NB4 (cell line): ENCODE data around the gene CLEC4G.
A peak's percentile ranks its signal among the peaks of the same experiment; 100 is the strongest.

Experiments used
- DNase-seq: peaks from one replicate; pipeline ENCODE4 v3.0.0; 2010; ENCODE audit warnings: low read depth
- H3K4me3 ChIP-seq: one replicate; pipeline ENCODE4 v1.5.1; 2011; ENCODE audit warnings: mild to moderate bottlenecking, low read depth, low read length, moderate library complexity
- CTCF ChIP-seq: IDR thresholded peaks from one replicate; pipeline ENCODE4 v1.5.1; 2012; ENCODE audit warnings: low read depth, low read length
- MAX ChIP-seq: IDR thresholded peaks from 2 replicates; pipeline ENCODE4 v1.6.1; 2011; ENCODE audit warnings: low read depth, low read length
- MYC ChIP-seq: IDR thresholded peaks from 2 replicates; pipeline ENCODE4 v1.6.1; 2011; ENCODE audit warnings: low read depth, low read length
- POLR2A ChIP-seq: IDR thresholded peaks from 2 replicates; pipeline ENCODE4 v1.6.1; 2011; ENCODE audit warnings: mild to moderate bottlenecking; ENCODE audit not compliant: insufficient read length; ENCODE audit errors: extremely low read depth

The CLEC4G gene

DNA sequence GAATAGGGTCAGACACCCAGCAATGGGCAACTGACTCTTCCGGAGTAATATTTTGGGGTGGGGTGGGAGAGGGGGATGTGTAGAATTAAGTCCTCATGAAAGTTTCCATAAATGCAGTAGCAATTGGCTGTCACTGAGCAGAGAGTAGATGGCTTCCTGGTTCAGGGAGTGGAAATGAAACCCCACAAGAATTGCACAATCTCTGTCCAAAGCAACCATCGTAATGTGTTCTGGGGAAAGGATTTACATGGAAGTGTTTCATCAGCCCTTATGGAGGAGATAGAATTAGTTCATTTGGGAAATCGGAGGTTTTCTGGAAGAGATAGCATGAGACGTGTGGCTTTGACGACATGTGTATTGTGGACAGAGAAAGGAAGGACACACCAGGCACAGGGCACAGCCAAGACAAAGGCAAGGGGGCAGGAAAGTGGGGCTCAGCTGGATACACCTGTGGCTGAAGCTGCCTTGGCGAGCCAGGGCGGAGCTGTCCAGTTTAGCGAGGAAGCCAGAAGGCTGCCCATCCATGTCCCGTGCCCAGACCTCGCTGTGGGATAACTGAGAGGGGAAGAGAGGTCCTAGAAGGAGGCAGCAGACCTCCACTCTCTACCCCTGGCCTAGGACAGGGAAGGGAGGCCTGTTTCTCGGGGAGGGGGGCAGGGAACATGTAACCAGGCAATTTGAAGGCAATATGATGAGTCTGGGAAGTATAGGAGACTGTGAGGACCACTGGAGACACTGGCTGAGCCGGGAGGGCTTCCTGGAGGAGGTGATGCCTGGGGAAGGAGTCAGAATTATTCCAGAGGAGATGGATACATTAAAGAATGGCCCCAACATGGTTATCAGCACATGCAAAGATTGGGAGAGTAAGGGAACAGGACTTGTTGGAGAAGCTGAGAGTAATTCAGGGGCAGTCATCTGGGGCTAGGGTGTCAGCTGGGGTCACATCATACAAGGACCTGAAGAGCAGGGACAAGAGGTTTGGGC lies 2.6 kb upstream of the CLEC4G start:
- DNase-seq: peak; percentile 67
- no peak overlapping the region for H3K4me3 ChIP-seq

DNA sequence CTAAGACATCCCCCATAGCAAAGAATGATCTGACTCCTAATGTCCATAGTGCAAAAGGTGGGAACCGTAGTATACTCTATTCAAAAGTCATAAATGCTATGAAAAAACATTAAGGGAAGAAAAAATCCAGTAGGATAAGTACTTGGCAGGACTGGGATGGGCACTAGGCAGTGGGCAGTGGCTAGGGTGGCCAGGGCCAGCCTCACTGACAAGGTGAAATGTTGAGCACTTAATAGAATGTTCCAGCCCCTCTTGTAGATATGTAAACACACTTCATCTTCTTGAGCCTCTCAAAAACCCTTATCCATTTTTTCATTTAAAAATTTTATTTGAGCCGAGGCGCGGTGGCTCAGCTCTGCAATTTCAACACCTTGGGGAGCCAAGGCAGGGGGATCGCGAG lies 1.5 kb upstream of the CLEC4G start:
- no peak for TF ChIP-seq CTCF
- TF ChIP-seq MYC: no peak
- no peak for TF ChIP-seq MAX
- TF ChIP-seq POLR2A: no peak
- DNase-seq: no peak
- no peak overlapping the region for H3K4me3 ChIP-seq

More for the DNA sequence above, 2.6 kb upstream of the CLEC4G start:
- TF ChIP-seq POLR2A (no peak), MAX (no peak), CTCF (no peak), MYC (no peak)

GRCh38 chr19:7731615-7732014 lies 295 bp downstream of the CLEC4G start:
- DNase-seq: no peak
- H3K4me3 ChIP-seq: no peak overlapping the region
- no peak for TF ChIP-seq CTCF
- TF ChIP-seq MAX: no peak
- TF ChIP-seq POLR2A: no peak
- no peak for TF ChIP-seq MYC

DNA sequence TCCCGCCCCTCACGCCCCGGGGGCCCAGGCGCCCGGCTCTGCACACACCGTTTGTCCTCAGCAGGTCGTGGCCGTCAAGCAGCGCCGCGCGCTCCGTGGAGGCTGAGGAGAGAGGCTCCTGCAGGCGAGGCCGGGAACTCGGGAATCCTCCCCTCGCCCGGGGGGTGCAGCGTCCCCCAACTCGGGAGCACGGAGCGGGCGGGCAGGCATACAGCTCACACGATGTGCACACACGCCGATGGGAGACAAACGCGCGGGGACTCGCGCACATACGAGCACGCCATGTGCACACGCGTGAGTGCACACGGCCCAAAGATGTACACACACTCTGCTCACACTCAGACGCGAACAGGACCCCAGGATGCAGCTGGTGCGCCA lies 703 bp downstream of the CLEC4G start:
- TF ChIP-seq MYC: no peak
- TF ChIP-seq CTCF: no peak
- no peak for TF ChIP-seq MAX
- no peak for TF ChIP-seq POLR2A

DNA sequence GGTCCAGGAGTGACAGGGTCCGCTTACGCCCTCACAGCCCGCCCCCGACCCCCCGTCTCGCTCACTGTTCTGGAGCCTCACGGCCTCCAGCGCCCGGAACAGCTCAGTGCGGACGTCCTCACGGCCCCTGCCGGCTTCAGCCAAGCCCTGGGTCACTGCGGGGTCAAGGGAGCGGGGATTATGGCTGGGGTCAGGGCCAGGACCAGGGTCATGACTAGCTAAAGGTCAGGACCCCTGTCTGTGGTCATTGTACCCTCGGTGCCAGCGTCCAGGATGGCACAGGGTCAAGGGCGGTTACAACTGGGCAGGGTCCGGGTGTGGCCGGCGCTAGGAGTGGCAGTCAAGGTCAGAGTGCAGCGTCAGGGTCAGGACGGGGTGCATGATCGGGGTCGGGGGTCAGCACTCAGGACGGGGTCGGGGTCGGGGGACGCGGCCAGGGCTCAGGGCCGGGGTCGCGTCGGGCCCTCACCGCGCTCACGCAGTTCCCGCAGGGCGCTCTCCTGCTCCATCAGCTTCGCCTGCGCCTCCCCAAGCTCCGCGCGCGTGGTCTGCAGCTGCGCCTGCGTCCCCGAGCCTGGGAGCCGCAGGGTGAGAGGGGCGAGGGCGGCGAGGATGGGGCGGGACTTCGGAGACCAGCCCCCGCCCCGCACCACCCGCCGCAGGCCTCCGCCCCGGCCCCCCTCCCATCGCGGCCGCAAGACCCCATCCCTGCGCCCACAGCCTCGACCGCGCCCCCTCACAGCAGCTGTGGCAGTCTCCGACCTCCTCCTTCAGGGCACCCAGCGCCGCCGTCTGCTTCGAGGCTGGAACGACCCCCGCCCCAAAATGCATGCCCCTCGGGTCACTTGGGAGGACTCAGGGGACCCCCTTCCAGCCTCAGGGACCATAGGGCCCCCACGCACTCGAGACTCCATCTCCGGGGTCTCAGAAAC lies 1.4 kb downstream of the CLEC4G start:
- no peak for TF ChIP-seq MYC
- TF ChIP-seq POLR2A: no peak
- no peak for TF ChIP-seq CTCF
- TF ChIP-seq MAX: no peak
- H3K4me3 ChIP-seq: no peak overlapping the region
- no peak for DNase-seq

More for the DNA sequence above, 703 bp downstream of the CLEC4G start:
- DNase-seq: no peak
- H3K4me3 ChIP-seq: no peak overlapping the region
